Measurements from ENCODE around the gene CLVS2. TPM values are rescaled to one million over a fixed set of nuclear protein-coding genes. Genes with fewer than 3 reads are reported as not detected.

The CLVS2 gene, protein sequence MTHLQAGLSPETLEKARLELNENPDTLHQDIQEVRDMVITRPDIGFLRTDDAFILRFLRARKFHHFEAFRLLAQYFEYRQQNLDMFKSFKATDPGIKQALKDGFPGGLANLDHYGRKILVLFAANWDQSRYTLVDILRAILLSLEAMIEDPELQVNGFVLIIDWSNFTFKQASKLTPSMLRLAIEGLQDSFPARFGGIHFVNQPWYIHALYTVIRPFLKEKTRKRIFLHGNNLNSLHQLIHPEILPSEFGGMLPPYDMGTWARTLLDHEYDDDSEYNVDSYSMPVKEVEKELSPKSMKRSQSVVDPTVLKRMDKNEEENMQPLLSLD
- not detected in 2 replicates for total RNA-seq

GRCh38 chr6:122995921-122996793, at the start of gene CLVS2:
CLVS2 (plus strand) TSS chr6:122996235; CDS start chr6:122997778, 1,543 bp downstream.

Other genes starting within 250 kb of the CLVS2 start
- not detected in 2 replicates for gene FABP7, start 216.5 kb upstream of the CLVS2 start, total RNA-seq
- 8.4 and 14.0 TPM in 2 replicates for gene SMPDL3A, start 207.0 kb upstream of the CLVS2 start, total RNA-seq

Measured in smooth muscle cell of the pulmonary artery (primary cell).